AG10803 (cell line): ENCODE data around the gene IL11RA.
"Not testable (repeated sequence)": the region's sequence is repeated elsewhere in the genome, so short reads cannot be mapped to it uniquely, and the experiment has no call there.

Experiments used
- DNase-seq: peaks from one replicate; pipeline ENCODE4 v3.0.0; 2010; ENCODE audit warnings: low read depth
- H3K4me3 ChIP-seq: 2 replicates; pipeline ENCODE4 v1.5.1; 2011; ENCODE audit warnings: mild to moderate bottlenecking, low read length, control low read depth
- CTCF ChIP-seq: conservative IDR thresholded peaks from 2 replicates; pipeline ENCODE4 v1.5.1; 2011; ENCODE audit warnings: mild to moderate bottlenecking, low read length, control low read depth, inconsistent platforms

IL11RA gene

DNA sequence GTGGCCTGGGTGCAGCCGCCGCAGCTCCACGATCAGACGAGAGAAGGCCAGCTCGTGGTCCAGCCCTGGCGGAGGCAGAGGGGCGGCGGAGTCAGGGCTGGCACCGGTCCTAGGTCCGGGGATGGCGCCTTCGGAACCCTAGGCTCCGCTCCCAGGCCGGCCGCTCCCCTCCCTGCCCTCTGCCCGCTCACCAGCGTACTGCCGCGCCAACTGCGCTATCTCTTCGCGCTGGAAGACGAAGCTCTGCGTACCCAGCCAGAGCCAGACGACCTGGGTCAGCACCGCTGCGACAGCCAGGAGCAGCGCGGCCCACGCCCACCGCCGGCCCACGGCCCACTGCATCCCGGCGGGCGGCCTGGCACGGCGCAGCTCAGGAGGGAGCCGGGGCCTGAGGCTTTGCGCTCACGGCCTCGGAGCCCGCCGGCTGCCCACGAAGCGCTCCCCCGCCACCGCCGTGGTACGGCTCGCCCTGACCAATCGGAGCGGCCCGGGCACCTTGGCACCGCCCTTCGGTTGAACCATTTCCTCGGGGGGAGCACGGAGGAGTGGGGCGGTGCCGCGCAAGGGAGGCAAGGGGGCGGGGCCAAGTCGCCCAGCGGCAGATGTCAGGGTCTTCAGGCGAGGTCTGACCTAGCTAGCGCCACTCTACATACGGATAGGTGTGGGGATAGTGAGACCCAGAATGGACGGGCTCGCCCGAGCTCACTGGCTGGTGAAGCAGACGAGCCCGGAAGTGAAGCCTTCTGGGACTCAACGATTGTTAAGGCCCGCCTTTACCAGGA lies 14.4 kb upstream of the IL11RA start, which contains the start of gene SIGMAR1:
Gene SIGMAR1, minus strand, starts transcription at position 432 of the 782 bp plus-strand sequence. Its CDS starts 90 bp downstream, at position 342.
- peak within 1 kb of the TSS; percentile 76 for H3K4me3 ChIP-seq
- DNase-seq = peak; percentile 92
- TF ChIP-seq CTCF = no peak

GRCh38 chr9:34638138-34638445 lies 13.9 kb upstream of the IL11RA start:
- peak overlapping the region; percentile 76 for H3K4me3 ChIP-seq
- TF ChIP-seq CTCF = no peak

DNA sequence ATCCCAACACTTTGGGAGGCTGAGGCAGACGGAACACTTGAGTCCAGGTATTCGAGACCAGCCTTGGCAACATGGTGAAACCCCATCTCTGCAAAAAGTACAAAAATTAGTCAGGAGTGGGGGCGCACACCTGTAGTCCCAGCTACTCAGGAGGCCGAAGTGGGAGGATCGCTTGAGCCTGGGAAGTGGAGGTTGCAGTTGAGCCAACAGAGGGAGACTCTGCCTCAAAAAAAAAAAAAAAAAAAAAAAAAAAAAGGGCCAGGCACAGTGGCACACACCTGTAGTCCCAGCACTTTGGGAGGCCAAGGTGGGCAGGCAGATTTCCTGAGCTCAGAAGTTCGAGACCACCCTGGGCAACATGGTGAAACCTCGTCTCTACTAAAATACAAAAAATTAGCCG lies 12.7 kb upstream of the IL11RA start:
- DNase-seq, H3K4me3 ChIP-seq: not testable (repeated sequence)

More at GRCh38 chr9:34638138-34638445, 13.9 kb upstream of the IL11RA start:
- no peak for DNase-seq

- no peak for TF ChIP-seq CTCF
- DNase-seq = no peak
Measured at GRCh38 chr9:34642679-34643078, 9.3 kb upstream of the IL11RA start.

GRCh38 chr9:34644766-34645314 lies 7.1 kb upstream of the IL11RA start:
- DNase-seq = peak; percentile 49
- no peak overlapping the region for H3K4me3 ChIP-seq
- no peak for TF ChIP-seq CTCF

More at GRCh38 chr9:34642679-34643078, 9.3 kb upstream of the IL11RA start:
- H3K4me3 ChIP-seq = no peak overlapping the region

GRCh38 chr9:34646211-34647083 lies 5.5 kb upstream of the IL11RA start, which contains the start of gene GALT:
TSS of gene GALT (plus strand) at chr9:34646675. CDS start at chr9:34646705, 30 bp downstream.
- peak; percentile 81 for DNase-seq
- TF ChIP-seq CTCF = peak; percentile 61
- peak within 1 kb of the TSS; percentile 88 for H3K4me3 ChIP-seq

DNA sequence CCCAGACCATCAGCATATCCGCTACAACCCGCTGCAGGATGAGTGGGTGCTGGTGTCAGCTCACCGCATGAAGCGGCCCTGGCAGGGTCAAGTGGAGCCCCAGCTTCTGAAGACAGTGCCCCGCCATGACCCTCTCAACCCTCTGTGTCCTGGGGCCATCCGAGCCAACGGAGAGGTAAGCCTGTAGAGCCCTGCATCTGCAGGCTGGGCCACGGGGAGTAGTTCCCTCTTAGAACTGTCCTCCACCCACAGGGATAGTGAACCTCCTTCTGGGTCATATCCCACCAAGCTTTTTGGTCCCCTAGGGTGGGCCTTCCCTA lies 4.9 kb upstream of the IL11RA start:
- no peak for TF ChIP-seq CTCF

More for the DNA sequence above, 4.9 kb upstream of the IL11RA start:
- peak overlapping the region; percentile 88 for H3K4me3 ChIP-seq
- DNase-seq = no peak
